Measurements from ENCODE around the gene NDUFB7.

The NDUFB7 gene

GRCh38 chr19:14611051-14611450, 39.2 kb upstream of the NDUFB7 start (continued):
- TF ChIP-seq PATZ1 (tag by site-specific recombination; IDR thresholded peaks at IDR 0.05) (no peak), ZFP3 (tag by site-specific recombination; IDR thresholded peaks at IDR 0.05; ENCODE audit: low read depth) (no peak), HOXA7 (CRISPR knock-in tag; IDR thresholded peaks at IDR 0.05; ENCODE audit: borderline replicate concordance) (no peak), ZNF211 (tag by site-specific recombination; IDR thresholded peaks at IDR 0.05; ENCODE audit: low read depth) (no peak), ZNF792 (tag by site-specific recombination; IDR thresholded peaks at IDR 0.05) (no peak)

GRCh38 chr19:14606627-14607026, 34.8 kb upstream of the NDUFB7 start:
- H3K4me3 ChIP-seq (ENCODE audit: low read depth, low read length): no peak overlapping the region
- ChIA-PET CTCF (no interaction called here), POLR2A (no interaction called here)
- no peaks in the 10 kb centered on the region for H3K9me3 ChIP-seq (ENCODE audit: control insufficient read depth, insufficient read depth, low read depth, low read length)
- no peaks in the 10 kb centered on the region for H3K4me1 ChIP-seq (ENCODE audit: control insufficient read depth, insufficient read depth, low read length)
- H3K36me3 ChIP-seq (ENCODE audit: control insufficient read depth in 2 of 2, insufficient read depth in 1 of 2, low read length in 2 of 2): no peaks in the 10 kb centered on the region
- no peak for TF ChIP-seq HIC1 (tag by site-specific recombination; IDR thresholded peaks at IDR 0.05)
- TF ChIP-seq ZNF571 (tag by site-specific recombination; IDR thresholded peaks at IDR 0.05): no peak
- TF ChIP-seq ZNF580 (tag by site-specific recombination; IDR thresholded peaks at IDR 0.05): 0 out of 2 replicates have a peak, but pooled peaks have one; percentile 11
- no peak for TF ChIP-seq ZNF585B (tag by site-specific recombination; IDR thresholded peaks at IDR 0.05)
- H3K27ac ChIP-seq (ENCODE audit: extremely low read depth, low read depth, low read length): no peak overlapping the region

- no peaks in the 10 kb centered on the region for H3K36me3 ChIP-seq (ENCODE audit: control insufficient read depth in 2 of 2, insufficient read depth in 1 of 2, low read length in 2 of 2)
- H3K9me3 ChIP-seq (ENCODE audit: control insufficient read depth, insufficient read depth, low read depth, low read length): no peaks in the 10 kb centered on the region
- H3K4me1 ChIP-seq (ENCODE audit: control insufficient read depth, insufficient read depth, low read length): no peaks in the 10 kb centered on the region
- POLR2A ChIA-PET: interaction anchor here (0.7 kb wide), 1 partner anchor 30 kb away, joined by 3 read pairs; no protein-coding TSS in a partner anchor
- no peak overlapping the region for H3K27ac ChIP-seq (ENCODE audit: extremely low read depth, low read depth, low read length)
- no peak overlapping the region for H3K4me3 ChIP-seq (ENCODE audit: low read depth, low read length)
- CTCF ChIA-PET: interaction anchor here (0.6 to 1.3 kb wide), 3 partner anchors 30 to 1963 kb away, joined by 3 read pairs; no protein-coding TSS in a partner anchor
- no peak for TF ChIP-seq ZNF701 (tag by site-specific recombination; IDR thresholded peaks at IDR 0.05)
- no peak for TF ChIP-seq TRIM28 (IDR thresholded peaks at IDR 0.05; ENCODE audit: borderline replicate concordance, low read length)
- no peak for TF ChIP-seq ZSCAN18 (tag by site-specific recombination; IDR thresholded peaks at IDR 0.05)
- TF ChIP-seq HIC1 (tag by site-specific recombination; IDR thresholded peaks at IDR 0.05): no peak
- no peak for TF ChIP-seq ZNF202 (tag by site-specific recombination; IDR thresholded peaks at IDR 0.05; ENCODE audit: borderline replicate concordance)
- no peak for TF ChIP-seq GLIS1 (tag by site-specific recombination; IDR thresholded peaks at IDR 0.05)
- no peak for TF ChIP-seq SCRT2 (tag by site-specific recombination; IDR thresholded peaks at IDR 0.05)
- TF ChIP-seq ZNF639 (tag by site-specific recombination; IDR thresholded peaks at IDR 0.05): no peak
- TF ChIP-seq WT1 (tag by site-specific recombination; IDR thresholded peaks at IDR 0.05): no peak
- no peak for TF ChIP-seq ZNF311 (tag by site-specific recombination; IDR thresholded peaks at IDR 0.05; ENCODE audit: borderline replicate concordance)
- TF ChIP-seq ZNF658 (tag by site-specific recombination; IDR thresholded peaks at IDR 0.05): no peak
- no peak for TF ChIP-seq SALL2 (tag by site-specific recombination; IDR thresholded peaks at IDR 0.05; ENCODE audit: borderline replicate concordance)
- no peak for TF ChIP-seq BCL6B (tag by site-specific recombination; IDR thresholded peaks at IDR 0.05)
Measured at GRCh38 chr19:14603990-14604387, 32.1 kb upstream of the NDUFB7 start.

Measured in HEK293 (cell line).